HepG2 (cell line): ENCODE results near the gene MNX1. TPM values are rescaled to one million over a fixed set of nuclear protein-coding genes. Genes with fewer than 3 reads are reported as not detected.
A peak's percentile ranks its signal among the peaks of the same experiment; 100 is the strongest.

Experiments used
- E2F2 ChIP-seq: sonication (generic); formaldehyde crosslinking; IDR thresholded peaks from 2 replicates; pipeline ENCODE4 v1.4.0; 2020; ENCODE audit warnings: missing genetic modification reagents, borderline replicate concordance
- FOXA1 ChIP-seq, 2 experiments: fragments of 450-650 bp in 1 of 2; sonication (generic) in 1 of 2; formaldehyde crosslinking in 1 of 2; IDR thresholded peaks; 2 replicates each; pipeline versions ENCODE4 v1.4.0 to v1.6.1; 2016 to 2020; ENCODE audit warnings: missing genetic modification reagents in 1 of 2
- KDM2A ChIP-seq: sonication (generic); formaldehyde crosslinking; IDR thresholded peaks from 2 replicates; pipeline ENCODE4 v1.4.0; 2020; ENCODE audit warnings: low read depth, missing genetic modification reagents, borderline replicate concordance
- MAZ ChIP-seq, 2 experiments: sonication (generic) in 1 of 2; formaldehyde crosslinking in 1 of 2; IDR thresholded peaks; 2 replicates each; pipeline versions ENCODE4 v1.5.0 to v1.6.1; 2012 to 2020; ENCODE audit warnings: low read depth in 2 of 2, mild to moderate bottlenecking in 2 of 2, borderline replicate concordance in 1 of 2, improper control_type of control experiment in 1 of 2, low read length in 1 of 2, missing genetic modification reagents in 1 of 2, moderate library complexity in 1 of 2
- NR2F2 ChIP-seq: IDR thresholded peaks from 2 replicates; pipeline ENCODE4 v1.6.1; 2012; ENCODE audit warnings: low read depth, inconsistent platforms, borderline replicate concordance
- ONECUT2 ChIP-seq: sonication (generic); formaldehyde crosslinking; IDR thresholded peaks from 2 replicates; pipeline ENCODE4 v1.4.0; 2020; ENCODE audit warnings: missing genetic modification reagents
- PHF8 ChIP-seq: sonication (generic); formaldehyde crosslinking; IDR thresholded peaks from 2 replicates; pipeline ENCODE4 v1.5.0; 2020; ENCODE audit warnings: missing genetic modification reagents
- SAP130 ChIP-seq: IDR thresholded peaks from 2 replicates; pipeline ENCODE4 v1.6.1; 2016; ENCODE audit warnings: low read depth
- ZNF180 ChIP-seq: sonication (generic); formaldehyde crosslinking; IDR thresholded peaks from 2 replicates; pipeline ENCODE4 v1.4.0; 2020; ENCODE audit warnings: low read depth, missing genetic modification reagents, borderline replicate concordance
- ZNF24 ChIP-seq: fragments of 450-650 bp; IDR thresholded peaks from 2 replicates; pipeline ENCODE4 v1.6.1; 2017; ENCODE audit warnings: antibody characterized with exemption, mild to moderate bottlenecking
- ZNF687 ChIP-seq: sonication (generic); formaldehyde crosslinking; IDR thresholded peaks from 2 replicates; pipeline ENCODE4 v1.5.1; 2020; ENCODE audit warnings: mild to moderate bottlenecking, missing genetic modification reagents, moderate library complexity
- ZNF777 ChIP-seq: sonication (generic); formaldehyde crosslinking; IDR thresholded peaks from 2 replicates; pipeline ENCODE4 v1.4.0; 2020; ENCODE audit warnings: missing genetic modification reagents
- ZSCAN22 ChIP-seq: sonication (generic); formaldehyde crosslinking; IDR thresholded peaks from 2 replicates; pipeline ENCODE4 v1.4.0; 2020; ENCODE audit warnings: mild to moderate bottlenecking, missing genetic modification reagents
- polyA plus RNA-seq, 8 experiments: library from polyadenylated mRNA; depleted of rRNA in 3 of 8; stranded (reverse) in 7 of 8; unstranded in 1 of 8; fragments of >200 nt; fragmentation: Illumina TruSeq in 4 of 8; extraction: Trizol in 4 of 8; gene quantifications; 2 replicates each; pipeline versions ENCODE4 v1.2.1 to v1.2.3, GENCODE V29; 2011 to 2016; ENCODE audit warnings: low read depth in 4 of 8, missing spikeins in 1 of 8, mixed read lengths in 1 of 8; ENCODE audit not compliant: insufficient read depth in 1 of 8
- total RNA-seq, 5 experiments: library from RNA; depleted of rRNA; stranded (reverse); fragments of >200 nt; fragmentation: Illumina TruSeq; extraction: Trizol; gene quantifications; 2 replicates each; pipeline ENCODE4 v1.2.3, GENCODE V29; 2016; ENCODE audit warnings: low read depth in 1 of 5

Gene MNX1
- total and polyA plus RNA-seq, 2 of the 13 experiments (the other 11 are each of a cell fraction or from before 2014, with no cell fraction given) = 0.94 to 6.1 TPM

GRCh38 chr7:156998988-156999957, 11.2 kb downstream of the MNX1 start (continued):
- peak; percentile 29; the same call in 1 of the 2 replicates for TF ChIP-seq ZNF687 (CRISPR knock-in tag)
- TF ChIP-seq MAZ (IDR thresholded peaks at IDR 0.05; ENCODE audit: borderline replicate concordance, low read depth, low read length) = no peak
- 0 out of 2 replicates have a peak, but pooled peaks have one; percentile 24 for TF ChIP-seq MAZ (CRISPR knock-in tag; IDR thresholded peaks at IDR 0.05; ENCODE audit: low read depth)
- peak; percentile 55 for TF ChIP-seq ZNF777
- no peak for TF ChIP-seq FOXA1 (IDR thresholded peaks at IDR 0.05)
- peak; percentile 63 for TF ChIP-seq FOXA1 (CRISPR knock-in tag; IDR thresholded peaks at IDR 0.05)
- TF ChIP-seq ZNF180 (CRISPR knock-in tag) = no peak
- no peak for TF ChIP-seq ZSCAN22
- TF ChIP-seq KDM2A = peak; percentile 49; the same call in 1 of the 2 replicates
- no peak for TF ChIP-seq ONECUT2 (CRISPR knock-in tag)
- 0 out of 2 replicates have a peak, but pooled peaks have one; percentile 5 for TF ChIP-seq SAP130 (CRISPR knock-in tag)
- peak; percentile 38; the same call in 1 of the 2 replicates for TF ChIP-seq PHF8 (CRISPR knock-in tag)
- TF ChIP-seq NR2F2 = peak; percentile 50; the same call in 1 of the 2 replicates
- TF ChIP-seq ZNF24 = no peak
- no peak for TF ChIP-seq E2F2 (CRISPR knock-in tag)
